Neural cell (in vitro differentiated cells): ENCODE measurements around the gene LANCL2. TPM values are rescaled to one million over a fixed set of nuclear protein-coding genes. Genes with fewer than 3 reads are reported as not detected.

Source experiments
- H2AFZ ChIP-seq: fragments of 200-600, 300-800 bp; sonication (generic), shearing (Covaris generic); 2 replicates; pipeline ENCODE4 v1.6.0; 2014; ENCODE audit warnings: low read depth, mild to moderate bottlenecking, antibody characterized with exemption, low read length, moderate library complexity
- H3F3A ChIP-seq: fragments of 200-600 bp; shearing (Covaris generic); 2 replicates; pipeline ENCODE4 v1.6.1; 2016; ENCODE audit warnings: mild to moderate bottlenecking, moderate library complexity, mixed read lengths, antibody characterized with exemption, low read length; ENCODE audit not compliant: insufficient read depth, poor library complexity, severe bottlenecking
- H3K27ac ChIP-seq: fragments of 200-600, 300-800 bp; sonication (generic), shearing (Covaris generic); 2 replicates; pipeline ENCODE4 v1.5.1; 2014; ENCODE audit warnings: mild to moderate bottlenecking, low read length, moderate library complexity
- H3K27me3 ChIP-seq: fragments of 300-800, 200-600 bp; sonication (generic), shearing (Covaris generic); 2 replicates; pipeline ENCODE4 v1.6.0; 2014; ENCODE audit warnings: mild to moderate bottlenecking, low read depth, low read length, moderate library complexity; ENCODE audit not compliant: insufficient read depth
- H3K36me3 ChIP-seq: fragments of 300-800, 200-600 bp; sonication (generic), shearing (Covaris generic); 2 replicates; pipeline ENCODE4 v1.5.1; 2014; ENCODE audit warnings: mild to moderate bottlenecking, antibody characterized with exemption, low read length, moderate library complexity; ENCODE audit not compliant: insufficient read depth
- H3K4me2 ChIP-seq: fragments of 300-800, 200-600 bp; sonication (generic), shearing (Covaris generic); 2 replicates; pipeline ENCODE4 v1.6.0; 2014; ENCODE audit warnings: mild to moderate bottlenecking, low read length
- H3K4me3 ChIP-seq: fragments of 300-800, 200-600 bp; sonication (generic), shearing (Covaris generic); 2 replicates; pipeline ENCODE4 v1.5.1; 2014; ENCODE audit warnings: mild to moderate bottlenecking, low read length, moderate library complexity
- H3K79me2 ChIP-seq: fragments of 200-600 bp; shearing (Covaris generic); replicated peaks from 2 replicates; pipeline ENCODE4 v1.6.0; 2014; ENCODE audit warnings: mild to moderate bottlenecking, low read length, moderate library complexity; ENCODE audit not compliant: insufficient read depth
- H3K9ac ChIP-seq: fragments of 300-800, 200-600 bp; sonication (generic), shearing (Covaris generic); 2 replicates; pipeline ENCODE4 v1.6.1; 2016; ENCODE audit warnings: mild to moderate bottlenecking, low read length, mixed read lengths
- H3K9me2 ChIP-seq: fragments of 200-600 bp; shearing (Covaris generic); 2 replicates; pipeline ENCODE4 v1.6.1; 2016; ENCODE audit warnings: mild to moderate bottlenecking, low read length, mixed read lengths; ENCODE audit not compliant: insufficient read depth
- H3K9me3 ChIP-seq: fragments of 200-600, 300-800 bp; sonication (generic), shearing (Covaris generic); 2 replicates; pipeline ENCODE4 v1.6.1; 2016; ENCODE audit warnings: mild to moderate bottlenecking, mixed run types, low read length, moderate library complexity, mixed read lengths
- H4K20me1 ChIP-seq: fragments of 200-600 bp; shearing (Covaris generic); 2 replicates; pipeline ENCODE4 v1.6.1; 2016; ENCODE audit warnings: mild to moderate bottlenecking, mixed run types; ENCODE audit not compliant: insufficient read depth
- CTCF ChIP-seq: fragments of 450-650 bp; IDR thresholded peaks from 2 replicates; pipeline ENCODE4 v1.5.1; 2014; ENCODE audit warnings: antibody characterized with exemption, mild to moderate bottlenecking, moderate library complexity; ENCODE audit not compliant: poor library complexity, severe bottlenecking
- EP300 ChIP-seq: fragments of 450-650 bp; conservative IDR thresholded peaks from 2 replicates; pipeline ENCODE4 v1.6.1; 2014; ENCODE audit warnings: antibody characterized with exemption, mild to moderate bottlenecking, moderate library complexity; ENCODE audit not compliant: poor library complexity, severe bottlenecking
- EZH2 ChIP-seq: fragments of 200-600, 300-800 bp; shearing (Covaris generic), sonication (generic); IDR thresholded peaks from 2 replicates; pipeline ENCODE4 v1.6.1; 2014; ENCODE audit warnings: antibody characterized with exemption, low read length, borderline replicate concordance, mild to moderate bottlenecking; ENCODE audit not compliant: insufficient read depth, poor library complexity, severe bottlenecking
- MXI1 ChIP-seq: fragments of 450-650 bp; conservative IDR thresholded peaks from 2 replicates; pipeline ENCODE4 v1.6.1; 2014; ENCODE audit warnings: antibody characterized with exemption, mild to moderate bottlenecking; ENCODE audit not compliant: poor library complexity, severe bottlenecking
- POLR2AphosphoS5 ChIP-seq: IDR thresholded peaks from 2 replicates; pipeline ENCODE4 v1.6.1; 2012
- RAD21 ChIP-seq: fragments of 450-650 bp; conservative IDR thresholded peaks from 2 replicates; pipeline ENCODE4 v1.6.1; 2014; ENCODE audit warnings: antibody characterized with exemption, mild to moderate bottlenecking, moderate library complexity
- REST ChIP-seq: IDR thresholded peaks from 2 replicates; pipeline ENCODE4 v1.6.1; 2012; ENCODE audit warnings: borderline replicate concordance
- SMC3 ChIP-seq: fragments of 450-650 bp; conservative IDR thresholded peaks from 2 replicates; pipeline ENCODE4 v1.6.1; 2014; ENCODE audit warnings: antibody characterized with exemption, mild to moderate bottlenecking, moderate library complexity; ENCODE audit not compliant: poor library complexity
- TAF1 ChIP-seq: IDR thresholded peaks from 2 replicates; pipeline ENCODE4 v1.6.1; 2012; ENCODE audit warnings: low read depth
- polyA plus RNA-seq: library from polyadenylated mRNA; depleted of rRNA; stranded (reverse); fragments of >200 nt; gene quantifications from 2 replicates; pipeline ENCODE4 v1.2.3, GENCODE V29; 2014

Gene LANCL2
- polyA plus RNA-seq, 1 donor from 2014 or later = 51.2 TPM

GRCh38 chr7:55469721-55470120 is 104.6 kb downstream of the LANCL2 start:
- H3K4me2 ChIP-seq = no peak overlapping the region
- no peak overlapping the region for H3K9ac ChIP-seq

GRCh38 chr7:55470261-55470660 is 105.1 kb downstream of the LANCL2 start:
- Histone ChIP-seq H3K27ac (no peak overlapping the region), H3K79me2 (no peaks in the 10 kb centered on the region), H3K27me3 (no peaks in the 10 kb centered on the region), H3K4me2 (no peak overlapping the region), H3K9me3 (no peaks in the 10 kb centered on the region), H4K20me1 (no peaks in the 10 kb centered on the region), H3K4me3 (no peak overlapping the region), H3F3A (no peaks in the 10 kb centered on the region), H2AFZ (no peak overlapping the region), H3K9me2 (no peaks in the 10 kb centered on the region), H3K36me3 (peaks cover 7% of the 10 kb centered on the region), H3K9ac (no peak overlapping the region)
- TF ChIP-seq RAD21 = no peak
- no peak for TF ChIP-seq TAF1
- no peak for TF ChIP-seq SMC3
- TF ChIP-seq POLR2AphosphoS5 = no peak
- no peak for TF ChIP-seq CTCF
- TF ChIP-seq EP300 = no peak
- TF ChIP-seq EZH2 = no peak

More at GRCh38 chr7:55469721-55470120, 104.6 kb downstream of the LANCL2 start:
- Histone ChIP-seq H3K9me2 (no peaks in the 10 kb centered on the region), H3K27me3 (no peaks in the 10 kb centered on the region), H4K20me1 (no peaks in the 10 kb centered on the region), H3F3A (no peaks in the 10 kb centered on the region), H3K79me2 (no peaks in the 10 kb centered on the region), H2AFZ (no peak overlapping the region), H3K9me3 (no peaks in the 10 kb centered on the region), H3K4me3 (no peak overlapping the region), H3K36me3 (peaks cover 7% of the 10 kb centered on the region), H3K27ac (no peak overlapping the region)
- TF ChIP-seq CTCF (no peak), TAF1 (no peak), EZH2 (no peak), MXI1 (no peak), EP300 (no peak), RAD21 (no peak), POLR2AphosphoS5 (no peak), REST (no peak), SMC3 (no peak)
